Pancreas (tissue), 10 donors: ENCODE measurements around the gene CROCC. TPM values are rescaled to one million over a fixed set of nuclear protein-coding genes. Genes with fewer than 3 reads are reported as not detected.
"Not testable (repeated sequence)": the region's sequence is repeated elsewhere in the genome, so short reads cannot be mapped to it uniquely, and the experiment has no call there.

ENCODE experiments used
- ATAC-seq, 4 donors: fragments of 200-7000 bp; cut with Tn5 transposase; one replicate each; pipeline versions ENCODE4 v1.8.0 to v1.9.1; 2020; ENCODE audit warnings: mild to moderate bottlenecking in 4 of 4, moderate library complexity in 4 of 4
- DNase-seq, 6 donors: peaks; one replicate each; pipeline ENCODE4 v3.0.0-alpha.2; 2020
- FAIRE-seq: peaks from 2 replicates; lab custom pipeline; 2012; peaks lifted over from hg19 to GRCh38; lab: Jason Lieb, UNC
- H3K27ac ChIP-seq, 4 donors: fragments of 200-600 bp; sonication (generic); 1 replicate in 3 of 4; 2 replicates in 1 of 4; pipeline versions ENCODE4 v1.5.0 to v1.8.0; 2020
- H3K27me3 ChIP-seq, 4 donors: fragments of 200-600 bp; one replicate each; pipeline ENCODE4 v1.8.0; 2021
- H3K36me3 ChIP-seq, 3 donors: fragments of 200-600 bp; sonication (generic) in 1 of 3; one replicate each; pipeline versions ENCODE4 v1.5.0 to v1.8.0; 2020 to 2021
- H3K4me1 ChIP-seq, 3 donors: fragments of 200-600 bp; one replicate each; pipeline ENCODE4 v1.8.0; 2021
- H3K4me3 ChIP-seq, 4 donors: fragments of 200-600 bp; sonication (generic) in 2 of 4; one replicate each; pipeline versions ENCODE4 v1.5.0 to v1.8.0; 2020 to 2021
- H3K9me3 ChIP-seq, 4 donors: fragments of 200-600 bp; one replicate each; pipeline ENCODE4 v1.8.0; 2021
- WGBS, 2 donors: extraction: QIAGEN DNeasy Blood & Tissue Kit; methylation state at CpG; one replicate each; pipeline ENCODE4 v1.1.7; 2013; 5-methylcytosine and 5-hydroxymethylcytosine counted together
- intact Hi-C, 3 donors: fragments of 100-400 bp; cut with DNase I; formaldehyde crosslinking; loops; one replicate each; pipeline versions ENCODE4 v1.11.1 to v1.14.2; 2022
- polyA plus RNA-seq, 2 donors: library from polyadenylated mRNA; stranded (reverse); fragments of 200-250 nt; gene quantifications; one replicate each; pipeline ENCODE4 v1.2.3, GENCODE V29; 2013
- total RNA-seq, 6 donors: library from RNA; stranded (reverse); fragmentation: NEBNext Ultra II Directional in 4 of 6; extraction: Animal tissue kit (Norgen Biotek cat#: 25700) in 4 of 6; gene quantifications; one replicate each; pipeline versions ENCODE4 v1.2.1 to v1.2.4, GENCODE V29; 2021 to 2023
- TF ChIP-seq, protein P1 (sequence below), 4 donors: fragments of 200-600 bp; sonication (generic) in 3 of 4; IDR thresholded peaks; one replicate each; pipeline versions ENCODE4 v1.5.0 to v1.8.0; 2021; ENCODE audit warnings: antibody characterized with exemption in 4 of 4
- donor health status: healthy with polysubstance abuse.
- donor health status: DM: no; HTN: no; CAD: no; lungs with moderate emphysema.
- donor health status: DM: no; HTN: no; CAD: no.
- donor health status: control.
- donor health status: control.
- donor health status: Bipolar disorder and iron deficiency.
- donor health status: DM: yes; HTN: yes; CAD: no.
- donor health status: DM: no; HTN: no; CAD: no.
- donor health status: DM: no; HTN: no; CAD: no.
- donor health status: DM: yes; HTN: yes; CAD: no.

The CROCC gene
- total and polyA plus RNA-seq, 8 donors: 8.1 to 101 (median 14.6) TPM

GRCh38 chr1:16913833-16914662, 7.7 kb upstream of the CROCC start:
- Histone ChIP-seq H3K27ac (peak overlapping the region; percentile 67 to 74 (median 72)), H3K9me3 (no peaks in the 10 kb centered on the region), H3K36me3 (no peaks in the 10 kb centered on the region), H3K4me1 (peaks cover 0 to 3% (median 0%) of the 10 kb centered on the region in 3 donors), H3K4me3 (peak overlapping the region; percentile 69 to 99 (median 96)), H3K27me3 (no peaks in the 10 kb centered on the region)
- intact Hi-C loops: no loop called here
- DNase-seq (peak; percentile 90 to 100 (median 96)), FAIRE-seq (no peak), ATAC-seq (peak; percentile 90 to 94 (median 92))
- 0% methylated on average over 94 to 109 of the region's 109 CpGs for WGBS, 2 donors
- TF ChIP-seq, protein P1, sequence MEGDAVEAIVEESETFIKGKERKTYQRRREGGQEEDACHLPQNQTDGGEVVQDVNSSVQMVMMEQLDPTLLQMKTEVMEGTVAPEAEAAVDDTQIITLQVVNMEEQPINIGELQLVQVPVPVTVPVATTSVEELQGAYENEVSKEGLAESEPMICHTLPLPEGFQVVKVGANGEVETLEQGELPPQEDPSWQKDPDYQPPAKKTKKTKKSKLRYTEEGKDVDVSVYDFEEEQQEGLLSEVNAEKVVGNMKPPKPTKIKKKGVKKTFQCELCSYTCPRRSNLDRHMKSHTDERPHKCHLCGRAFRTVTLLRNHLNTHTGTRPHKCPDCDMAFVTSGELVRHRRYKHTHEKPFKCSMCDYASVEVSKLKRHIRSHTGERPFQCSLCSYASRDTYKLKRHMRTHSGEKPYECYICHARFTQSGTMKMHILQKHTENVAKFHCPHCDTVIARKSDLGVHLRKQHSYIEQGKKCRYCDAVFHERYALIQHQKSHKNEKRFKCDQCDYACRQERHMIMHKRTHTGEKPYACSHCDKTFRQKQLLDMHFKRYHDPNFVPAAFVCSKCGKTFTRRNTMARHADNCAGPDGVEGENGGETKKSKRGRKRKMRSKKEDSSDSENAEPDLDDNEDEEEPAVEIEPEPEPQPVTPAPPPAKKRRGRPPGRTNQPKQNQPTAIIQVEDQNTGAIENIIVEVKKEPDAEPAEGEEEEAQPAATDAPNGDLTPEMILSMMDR (IDR thresholded peaks at IDR 0.05): no peak

DNA sequence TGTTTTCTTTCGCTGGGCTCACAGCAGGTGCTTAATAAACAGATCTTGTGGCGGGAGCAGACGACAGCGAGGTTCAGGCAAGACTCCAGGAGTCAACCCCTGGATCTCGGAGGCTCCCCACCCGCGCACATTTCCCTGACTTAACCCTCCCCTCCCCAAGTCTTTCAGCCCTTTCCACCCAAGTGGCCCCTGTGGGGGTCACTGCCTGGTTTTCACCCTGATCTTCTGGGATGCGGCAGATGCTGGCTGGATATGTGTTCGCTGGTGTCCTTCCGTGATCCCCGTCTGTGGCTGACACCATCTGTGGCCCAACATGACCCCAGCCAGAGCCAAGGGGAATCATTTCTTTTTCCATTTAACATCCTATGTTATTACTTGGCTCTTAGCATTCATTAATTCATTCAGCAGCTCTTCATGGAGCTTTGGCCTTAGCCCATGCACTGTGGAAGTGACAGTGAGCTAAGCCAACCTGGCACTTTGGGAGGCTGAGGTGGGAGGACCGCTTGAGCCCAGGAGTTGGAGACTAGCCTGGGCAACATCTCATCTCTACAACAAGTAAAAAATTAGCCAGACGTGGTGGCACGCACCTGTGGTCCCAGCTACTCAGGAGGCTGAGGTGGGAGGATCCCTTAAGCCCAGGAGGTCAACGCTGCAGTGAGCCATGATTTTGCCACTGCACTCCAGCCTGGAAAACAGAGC, 6.7 kb upstream of the CROCC start:
- H3K36me3 ChIP-seq, H3K27me3 ChIP-seq, FAIRE-seq, H3K9me3 ChIP-seq, ATAC-seq, intact Hi-C loops, H3K4me1 ChIP-seq: not testable (repeated sequence)
- WGBS, 2 donors: 42 to 47% methylated on average over 15 of the region's 15 CpGs
- peak in 3 of 6 donors; percentile 45 to 54 (median 49) for DNase-seq
- peak overlapping the region in 3 of 4 donors; percentile 95 to 99 (median 98) for H3K4me3 ChIP-seq
- peak overlapping the region in 1 of 4 donors; percentile 33 for H3K27ac ChIP-seq

GRCh38 chr1:16915627-16915973, 6.1 kb upstream of the CROCC start:
- H3K27me3 ChIP-seq: no peaks in the 10 kb centered on the region
- no peak overlapping the region for H3K27ac ChIP-seq
- peaks cover 0 to 3% (median 0%) of the 10 kb centered on the region in 3 donors for H3K4me1 ChIP-seq
- FAIRE-seq (no peak), DNase-seq (peak in 3 of 6 donors; percentile 29 to 45 (median 32)), ATAC-seq (no peak)
- no peaks in the 10 kb centered on the region for H3K9me3 ChIP-seq
- intact Hi-C loops: no loop called here
- WGBS, 2 donors: 87% methylated on average over 4 of the region's 4 CpGs
- no peaks in the 10 kb centered on the region for H3K36me3 ChIP-seq
- no peak overlapping the region for H3K4me3 ChIP-seq
- TF ChIP-seq, protein P1 (IDR thresholded peaks at IDR 0.05): no peak

GRCh38 chr1:16916036-16916880, 5.5 kb upstream of the CROCC start:
- intact Hi-C loops, H3K4me3 ChIP-seq, H3K27ac ChIP-seq, H3K9me3 ChIP-seq, ATAC-seq, H3K27me3 ChIP-seq, H3K4me1 ChIP-seq, H3K36me3 ChIP-seq, FAIRE-seq: not testable (repeated sequence)
- DNase-seq: peak in 3 of 6 donors; percentile 18 to 32 (median 27)
- 79 to 81% methylated on average over 10 of the region's 10 CpGs for WGBS, 2 donors

GRCh38 chr1:16918371-16918770, 3.4 kb upstream of the CROCC start:
- H3K9me3 ChIP-seq: no peaks in the 10 kb centered on the region
- 51 to 65% methylated on average over 3 of the region's 3 CpGs for WGBS, 2 donors
- no peak for FAIRE-seq
- H3K27ac ChIP-seq: no peak overlapping the region
- TF ChIP-seq, protein P1 (IDR thresholded peaks at IDR 0.05): no peak
- intact Hi-C loops: no loop called here
- peak in 3 of 6 donors; percentile 17 to 39 (median 21) for DNase-seq
- ATAC-seq: no peak
- H3K4me1 ChIP-seq: peaks cover 4 to 11% (median 9%) of the 10 kb centered on the region in 3 donors
- no peak overlapping the region for H3K4me3 ChIP-seq
- H3K36me3 ChIP-seq: no peaks in the 10 kb centered on the region
- no peaks in the 10 kb centered on the region for H3K27me3 ChIP-seq

DNA sequence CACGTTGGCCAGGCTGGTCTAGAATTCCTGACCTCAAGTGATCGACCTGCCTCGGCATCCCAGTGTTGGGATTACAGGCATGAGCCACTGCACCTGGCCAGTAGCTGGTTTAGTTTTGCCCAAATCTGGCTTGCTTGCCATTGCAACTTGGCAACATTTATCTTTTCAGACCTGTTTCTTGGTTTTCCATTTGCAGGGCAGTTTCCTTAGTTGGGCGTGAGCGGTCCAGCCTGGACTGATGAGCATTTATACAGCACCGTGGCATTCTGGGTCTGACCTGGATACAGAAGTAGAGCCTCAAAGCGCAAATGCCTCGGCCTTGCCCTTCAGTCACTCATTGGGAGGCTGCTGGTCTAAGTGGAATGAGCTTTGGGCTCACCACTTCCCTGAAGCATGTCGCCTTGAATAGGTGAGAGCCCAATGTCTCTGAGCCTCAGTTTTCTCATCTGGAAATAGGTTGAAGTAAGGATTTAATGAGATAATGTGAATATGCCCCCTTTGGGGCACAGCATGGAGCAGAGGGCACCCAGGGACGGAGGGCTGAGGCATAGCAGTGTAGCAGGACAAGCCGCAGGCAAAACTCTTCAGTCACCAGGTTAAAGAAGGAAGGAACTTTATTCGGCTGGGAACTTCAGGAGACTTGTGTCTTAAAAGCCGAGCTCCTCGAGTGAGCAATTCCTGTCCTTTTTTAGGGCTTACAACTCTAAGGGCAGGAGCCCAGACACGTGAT, 2.6 kb upstream of the CROCC start:
- peaks cover 4 to 11% (median 8%) of the 10 kb centered on the region in 3 donors for H3K4me1 ChIP-seq
- H3K27ac ChIP-seq, H3K36me3 ChIP-seq, intact Hi-C loops, H3K27me3 ChIP-seq, H3K9me3 ChIP-seq, ATAC-seq, FAIRE-seq, H3K4me3 ChIP-seq: not testable (repeated sequence)
- DNase-seq: peak in 3 of 6 donors; percentile 6 to 28 (median 28)
- 85 to 88% methylated on average over 15 of the region's 15 CpGs for WGBS, 2 donors
